Mononuclear cell (primary cell): ENCODE data around the gene MUC3A. TPM values are rescaled to one million over a fixed set of nuclear protein-coding genes. Genes with fewer than 3 reads are reported as not detected.

Experiments used
- H3K27me3 ChIP-seq: 2 replicates; pipeline ENCODE4 v1.6.0; 2011; ENCODE audit warnings: low read length, control low read depth; ENCODE audit not compliant: insufficient read depth
- H3K4me1 ChIP-seq: 2 replicates; pipeline ENCODE4 v1.5.1; 2011; ENCODE audit warnings: mild to moderate bottlenecking, low read length, control low read depth; ENCODE audit not compliant: insufficient read depth
- H3K4me3 ChIP-seq: 2 replicates; pipeline ENCODE4 v1.5.1; 2011; ENCODE audit warnings: mild to moderate bottlenecking, low read length, moderate library complexity
- H3K9me3 ChIP-seq: 2 replicates; pipeline ENCODE4 v1.5.1; 2011; ENCODE audit warnings: low read depth, mild to moderate bottlenecking, control low read depth, low read length
- total RNA-seq: library from RNA; depleted of rRNA; stranded (reverse); fragments of >200 nt; gene quantifications from one replicate; pipeline ENCODE4 v1.2.3, GENCODE V29; 2012

Gene MUC3A
- total RNA-seq, 1 donor, result not detected

GRCh38 chr7:100963386-100963785, 14.1 kb downstream of the MUC3A start:
- Histone ChIP-seq H3K9me3 (no peaks in the 10 kb centered on the region), H3K4me3 (no peak overlapping the region), H3K4me1 (peaks cover 17% of the 10 kb centered on the region), H3K27me3 (peaks cover 39% of the 10 kb centered on the region)

- Histone ChIP-seq H3K27me3 (peaks cover 40% of the 10 kb centered on the region), H3K4me1 (peaks cover 17% of the 10 kb centered on the region), H3K4me3 (no peak overlapping the region), H3K9me3 (no peaks in the 10 kb centered on the region)
Observed at GRCh38 chr7:100963874-100964273, 14.5 kb downstream of the MUC3A start.

- Histone ChIP-seq H3K4me3 (no peak overlapping the region), H3K9me3 (no peaks in the 10 kb centered on the region), H3K27me3 (peaks cover 39% of the 10 kb centered on the region), H3K4me1 (peaks cover 17% of the 10 kb centered on the region)
Observed at GRCh38 chr7:100964630-100965029, 15.3 kb downstream of the MUC3A start.

- Histone ChIP-seq H3K9me3 (no peaks in the 10 kb centered on the region), H3K27me3 (peaks cover 37% of the 10 kb centered on the region), H3K4me1 (peaks cover 17% of the 10 kb centered on the region), H3K4me3 (no peak overlapping the region)
Observed at GRCh38 chr7:100965045-100965722, 15.8 kb downstream of the MUC3A start.

GRCh38 chr7:100965723-100966541, 16.6 kb downstream of the MUC3A start:
- Histone ChIP-seq H3K9me3 (no peaks in the 10 kb centered on the region), H3K4me3 (no peak overlapping the region), H3K4me1 (peaks cover 17% of the 10 kb centered on the region), H3K27me3 (peaks cover 37% of the 10 kb centered on the region)

- Histone ChIP-seq H3K27me3 (peaks cover 35% of the 10 kb centered on the region), H3K4me1 (peaks cover 17% of the 10 kb centered on the region), H3K4me3 (no peak overlapping the region), H3K9me3 (no peaks in the 10 kb centered on the region)
Observed at GRCh38 chr7:100966542-100967291, 17.4 kb downstream of the MUC3A start.

GRCh38 chr7:100967292-100967863, 18.0 kb downstream of the MUC3A start:
- H3K9me3 ChIP-seq, result no peaks in the 10 kb centered on the region
- H3K27me3 ChIP-seq, result peaks cover 35% of the 10 kb centered on the region
- peaks cover 17% of the 10 kb centered on the region for H3K4me1 ChIP-seq
- H3K4me3 ChIP-seq, result no peak overlapping the region

- Histone ChIP-seq H3K4me3 (no peak overlapping the region), H3K9me3 (no peaks in the 10 kb centered on the region), H3K27me3 (peaks cover 35% of the 10 kb centered on the region), H3K4me1 (peaks cover 17% of the 10 kb centered on the region)
Observed at GRCh38 chr7:100968031-100968430, 18.7 kb downstream of the MUC3A start.

- H3K27me3 ChIP-seq, result peaks cover 35% of the 10 kb centered on the region
Observed at GRCh38 chr7:100968650-100969049, 19.3 kb downstream of the MUC3A start.

GRCh38 chr7:100969066-100969615, 19.8 kb downstream of the MUC3A start, which contains the start of gene MUC12:
MUC12 (plus strand) TSS chr7:100969565; CDS start chr7:100969623, 58 bp downstream.
- H3K4me3 ChIP-seq, result no peak within 1 kb of the TSS
- peaks cover 17% of the 10 kb centered on the region for H3K4me1 ChIP-seq
- no peaks in the 10 kb centered on the region for H3K9me3 ChIP-seq
- H3K27me3 ChIP-seq, result peaks cover 35% of the 10 kb centered on the region

More at GRCh38 chr7:100968650-100969049, 19.3 kb downstream of the MUC3A start:
- Histone ChIP-seq H3K4me1 (peaks cover 17% of the 10 kb centered on the region), H3K9me3 (no peaks in the 10 kb centered on the region), H3K4me3 (no peak overlapping the region)

GRCh38 chr7:100971111-100972001, 22.0 kb downstream of the MUC3A start:
- Histone ChIP-seq H3K4me1 (peaks cover 4% of the 10 kb centered on the region), H3K4me3 (no peak overlapping the region), H3K9me3 (no peaks in the 10 kb centered on the region), H3K27me3 (peaks cover 15% of the 10 kb centered on the region)

- no peak overlapping the region for H3K4me3 ChIP-seq
- H3K27me3 ChIP-seq, result peaks cover 9% of the 10 kb centered on the region
- no peaks in the 10 kb centered on the region for H3K4me1 ChIP-seq
- H3K9me3 ChIP-seq, result no peaks in the 10 kb centered on the region
Observed at GRCh38 chr7:100972002-100972347, 22.6 kb downstream of the MUC3A start.

- Histone ChIP-seq H3K9me3 (no peaks in the 10 kb centered on the region), H3K4me1 (no peaks in the 10 kb centered on the region), H3K27me3 (no peaks in the 10 kb centered on the region), H3K4me3 (no peak overlapping the region)
Observed at GRCh38 chr7:100974021-100974420, 24.7 kb downstream of the MUC3A start.

GRCh38 chr7:100975371-100975821, 26.1 kb downstream of the MUC3A start:
- no peaks in the 10 kb centered on the region for H3K27me3 ChIP-seq

More at GRCh38 chr7:100975371-100975821, 26.1 kb downstream of the MUC3A start:
- H3K9me3 ChIP-seq, result no peaks in the 10 kb centered on the region
- no peaks in the 10 kb centered on the region for H3K4me1 ChIP-seq
- no peak overlapping the region for H3K4me3 ChIP-seq
